ENCODE data around the gene E2F1.

E2F1 gene

GRCh38 chr20:33686100-33686983, at the start of gene E2F1:
TSS of gene E2F1 (minus strand) at chr20:33686385. CDS start at chr20:33686264, 121 bp downstream.
- Histone ChIP-seq H3K4me3 (ENCODE audit: low read length) (peak within 1 kb of the TSS; percentile 49), H3K36me3 (ENCODE audit: control insufficient read depth, insufficient read depth, low read length) (no peaks in the 10 kb centered on the region), H3K27ac (ENCODE audit: low read depth, low read length) (peak within 1 kb of the TSS; percentile 27), H3K4me1 (ENCODE audit: control insufficient read depth, insufficient read depth, low read length) (peaks cover 7% of the 10 kb centered on the region), H3K27me3 (ENCODE audit: control insufficient read depth, insufficient read depth, low read length) (no peaks in the 10 kb centered on the region), H3K9ac (ENCODE audit: low read length) (no peak within 1 kb of the TSS)

GRCh38 chr20:33733654-33734576, 47.7 kb upstream of the E2F1 start:
- no peak overlapping the region for H3K4me3 ChIP-seq (ENCODE audit: low read length)
- H3K9ac ChIP-seq (ENCODE audit: low read length), result no peak overlapping the region
- no peaks in the 10 kb centered on the region for H3K36me3 ChIP-seq (ENCODE audit: control insufficient read depth, insufficient read depth, low read length)
- H3K27ac ChIP-seq (ENCODE audit: low read depth, low read length), result peak overlapping the region; percentile 45
- no peaks in the 10 kb centered on the region for H3K27me3 ChIP-seq (ENCODE audit: control insufficient read depth, insufficient read depth, low read length)
- H3K4me1 ChIP-seq (ENCODE audit: control insufficient read depth, insufficient read depth, low read length), result peaks cover 7% of the 10 kb centered on the region

GRCh38 chr20:33732166-33732970, 46.2 kb upstream of the E2F1 start:
- H3K4me3 ChIP-seq (ENCODE audit: low read length), result peak overlapping the region; percentile 80
- no peaks in the 10 kb centered on the region for H3K27me3 ChIP-seq (ENCODE audit: control insufficient read depth, insufficient read depth, low read length)
- H3K9ac ChIP-seq (ENCODE audit: low read length), result peak overlapping the region; percentile 61
- peaks cover 7% of the 10 kb centered on the region for H3K4me1 ChIP-seq (ENCODE audit: control insufficient read depth, insufficient read depth, low read length)
- H3K27ac ChIP-seq (ENCODE audit: low read depth, low read length), result peak overlapping the region; percentile 89
- H3K36me3 ChIP-seq (ENCODE audit: control insufficient read depth, insufficient read depth, low read length), result no peaks in the 10 kb centered on the region

GRCh38 chr20:33731693-33732165, 45.5 kb upstream of the E2F1 start, which contains the start of gene ZNF341:
TSS of gene ZNF341 (plus strand) at chr20:33731996. CDS start at chr20:33732022, 26 bp downstream.
- peaks cover 7% of the 10 kb centered on the region for H3K4me1 ChIP-seq (ENCODE audit: control insufficient read depth, insufficient read depth, low read length)

GRCh38 chr20:33730946-33731692, 44.9 kb upstream of the E2F1 start:
- Histone ChIP-seq H3K9ac (ENCODE audit: low read length) (peak overlapping the region; percentile 28), H3K4me3 (ENCODE audit: low read length) (peak overlapping the region; percentile 79), H3K36me3 (ENCODE audit: control insufficient read depth, insufficient read depth, low read length) (no peaks in the 10 kb centered on the region), H3K27me3 (ENCODE audit: control insufficient read depth, insufficient read depth, low read length) (no peaks in the 10 kb centered on the region), H3K4me1 (ENCODE audit: control insufficient read depth, insufficient read depth, low read length) (peaks cover 7% of the 10 kb centered on the region), H3K27ac (ENCODE audit: low read depth, low read length) (peak overlapping the region; percentile 89)

More at GRCh38 chr20:33731693-33732165, 45.5 kb upstream of the E2F1 start, which contains the start of gene ZNF341:
- H3K27me3 ChIP-seq (ENCODE audit: control insufficient read depth, insufficient read depth, low read length), result no peaks in the 10 kb centered on the region
- H3K27ac ChIP-seq (ENCODE audit: low read depth, low read length), result peak within 1 kb of the TSS; percentile 89
- H3K4me3 ChIP-seq (ENCODE audit: low read length), result peak within 1 kb of the TSS; percentile 80
- H3K36me3 ChIP-seq (ENCODE audit: control insufficient read depth, insufficient read depth, low read length), result no peaks in the 10 kb centered on the region
- peak within 1 kb of the TSS; percentile 61 for H3K9ac ChIP-seq (ENCODE audit: low read length)

- H3K36me3 ChIP-seq (ENCODE audit: control insufficient read depth, insufficient read depth, low read length), result no peaks in the 10 kb centered on the region
- H3K4me1 ChIP-seq (ENCODE audit: control insufficient read depth, insufficient read depth, low read length), result peaks cover 7% of the 10 kb centered on the region
- no peak overlapping the region for H3K27ac ChIP-seq (ENCODE audit: low read depth, low read length)
- no peak overlapping the region for H3K4me3 ChIP-seq (ENCODE audit: low read length)
- H3K27me3 ChIP-seq (ENCODE audit: control insufficient read depth, insufficient read depth, low read length), result no peaks in the 10 kb centered on the region
- no peak overlapping the region for H3K9ac ChIP-seq (ENCODE audit: low read length)
These were observed 42.9 kb upstream of the E2F1 start for GRCh38 chr20:33729101-33729500.

GRCh38 chr20:33728463-33728862, 42.3 kb upstream of the E2F1 start:
- Histone ChIP-seq H3K36me3 (ENCODE audit: control insufficient read depth, insufficient read depth, low read length) (no peaks in the 10 kb centered on the region), H3K4me1 (ENCODE audit: control insufficient read depth, insufficient read depth, low read length) (peaks cover 7% of the 10 kb centered on the region), H3K27me3 (ENCODE audit: control insufficient read depth, insufficient read depth, low read length) (no peaks in the 10 kb centered on the region), H3K27ac (ENCODE audit: low read depth, low read length) (no peak overlapping the region), H3K4me3 (ENCODE audit: low read length) (no peak overlapping the region), H3K9ac (ENCODE audit: low read length) (no peak overlapping the region)

- H3K27me3 ChIP-seq (ENCODE audit: control insufficient read depth, insufficient read depth, low read length), result no peaks in the 10 kb centered on the region
- H3K4me3 ChIP-seq (ENCODE audit: low read length), result no peak overlapping the region
- H3K4me1 ChIP-seq (ENCODE audit: control insufficient read depth, insufficient read depth, low read length), result peaks cover 7% of the 10 kb centered on the region
- H3K9ac ChIP-seq (ENCODE audit: low read length), result no peak overlapping the region
- H3K36me3 ChIP-seq (ENCODE audit: control insufficient read depth, insufficient read depth, low read length), result no peaks in the 10 kb centered on the region
- H3K27ac ChIP-seq (ENCODE audit: low read depth, low read length), result no peak overlapping the region
These were observed 41.6 kb upstream of the E2F1 start for GRCh38 chr20:33727806-33728205.

GRCh38 chr20:33727115-33727479, 40.9 kb upstream of the E2F1 start:
- Histone ChIP-seq H3K9ac (ENCODE audit: low read length) (no peak overlapping the region), H3K4me3 (ENCODE audit: low read length) (no peak overlapping the region), H3K36me3 (ENCODE audit: control insufficient read depth, insufficient read depth, low read length) (no peaks in the 10 kb centered on the region), H3K27me3 (ENCODE audit: control insufficient read depth, insufficient read depth, low read length) (no peaks in the 10 kb centered on the region), H3K4me1 (ENCODE audit: control insufficient read depth, insufficient read depth, low read length) (peaks cover 3% of the 10 kb centered on the region), H3K27ac (ENCODE audit: low read depth, low read length) (no peak overlapping the region)

- H3K36me3 ChIP-seq (ENCODE audit: control insufficient read depth, insufficient read depth, low read length), result no peaks in the 10 kb centered on the region
- H3K4me3 ChIP-seq (ENCODE audit: low read length), result no peak overlapping the region
- no peaks in the 10 kb centered on the region for H3K27me3 ChIP-seq (ENCODE audit: control insufficient read depth, insufficient read depth, low read length)
- H3K9ac ChIP-seq (ENCODE audit: low read length), result no peak overlapping the region
- no peak overlapping the region for H3K27ac ChIP-seq (ENCODE audit: low read depth, low read length)
- H3K4me1 ChIP-seq (ENCODE audit: control insufficient read depth, insufficient read depth, low read length), result no peaks in the 10 kb centered on the region
These were observed 39.6 kb upstream of the E2F1 start for GRCh38 chr20:33725607-33726264.
